IMR-90 (cell line): ENCODE data around the gene SPARC. TPM values are rescaled to one million over a fixed set of nuclear protein-coding genes. Genes with fewer than 3 reads are reported as not detected.

Experiments
- ATAC-seq: fragments of 200-7000 bp; cut with Tn5 transposase; 2 replicates; pipeline ENCODE4 v1.9.1; 2020; ENCODE audit warnings: low read depth, mild to moderate bottlenecking, moderate library complexity
- BruUV-seq: library from RNA; stranded (reverse); fragments of 400-500 nt; replicated peaks from 2 replicates; lab custom pipeline; 2021; lab: Mats Ljungman, UMichigan
- CTCF ChIA-PET: fragments of 300-600 bp; formaldehyde crosslinking; extraction: SDS; loops from one replicate; lab custom pipeline; 2021; ENCODE audit warnings: antibody characterized with exemption; lab: Yijun Ruan, JAX
- POLR2A ChIA-PET: fragments of 300-600 bp; sonication (Branson Sonifier 250); formaldehyde crosslinking; loops from one replicate; lab custom pipeline; 2022; ENCODE audit warnings: antibody characterized with exemption; ENCODE audit not compliant: unreplicated experiment; lab: Charles Lee
- DNase-seq: peaks from one replicate; pipeline ENCODE4 v3.0.0; 2013
- H2AFZ ChIP-seq: replicated peaks from 2 replicates; pipeline ENCODE3; 2013; ENCODE audit warnings: low read length, mild to moderate bottlenecking; ENCODE audit not compliant: poor library complexity
- H2AK5ac ChIP-seq: 2 replicates; pipeline ENCODE4 v1.6.1; 2013; ENCODE audit warnings: low read depth, low read length, inconsistent platforms
- H2AK9ac ChIP-seq: replicated peaks from 2 replicates; pipeline ENCODE3; 2013; ENCODE audit warnings: mild to moderate bottlenecking, low read depth, low read length, moderate library complexity; ENCODE audit not compliant: poor library complexity
- H2BK120ac ChIP-seq: 2 replicates; pipeline ENCODE4 v1.6.1; 2013; ENCODE audit warnings: low read depth, low read length, inconsistent platforms
- H2BK15ac ChIP-seq: 3 replicates; pipeline ENCODE4 v1.6.1; 2013; ENCODE audit warnings: low read depth, low read length, inconsistent platforms
- H2BK20ac ChIP-seq: 2 replicates; pipeline ENCODE4 v1.6.1; 2013; ENCODE audit warnings: low read depth, mild to moderate bottlenecking, inconsistent platforms, low read length, moderate library complexity
- H2BK5ac ChIP-seq: 2 replicates; pipeline ENCODE4 v1.6.1; 2013; ENCODE audit warnings: mild to moderate bottlenecking, low read depth, low read length, inconsistent platforms; ENCODE audit not compliant: poor library complexity, severe bottlenecking
- H3K14ac ChIP-seq: replicated peaks from 2 replicates; pipeline ENCODE4 v1.6.1; 2013; ENCODE audit warnings: low read depth, low read length, inconsistent platforms
- H3K18ac ChIP-seq: 2 replicates; pipeline ENCODE4 v1.6.1; 2013; ENCODE audit warnings: low read depth, low read length, control low read depth
- H3K23ac ChIP-seq: 2 replicates; pipeline ENCODE4 v1.6.1; 2013; ENCODE audit warnings: low read depth, low read length, inconsistent platforms
- H3K27ac ChIP-seq: 2 replicates; pipeline ENCODE4 v1.5.1; 2013; ENCODE audit warnings: mild to moderate bottlenecking, control low read depth, low read length; ENCODE audit not compliant: insufficient read depth
- H3K27me3 ChIP-seq: 2 replicates; pipeline ENCODE4 v1.6.1; 2013; ENCODE audit warnings: low read length; ENCODE audit not compliant: control insufficient read depth, insufficient read depth
- H3K36me3 ChIP-seq: 2 replicates; pipeline ENCODE4 v1.6.1; 2013; ENCODE audit warnings: low read length, mixed read lengths; ENCODE audit not compliant: control insufficient read depth, insufficient read depth
- H3K4ac ChIP-seq: 2 replicates; pipeline ENCODE4 v1.6.1; 2013; ENCODE audit warnings: low read depth, low read length, inconsistent platforms
- H3K4me1 ChIP-seq: 2 replicates; pipeline ENCODE4 v1.6.1; 2013; ENCODE audit warnings: low read length, mixed read lengths; ENCODE audit not compliant: control insufficient read depth, insufficient read depth
- H3K4me2 ChIP-seq: 2 replicates; pipeline ENCODE4 v1.6.1; 2013; ENCODE audit warnings: low read depth, mild to moderate bottlenecking, control low read depth, low read length, moderate library complexity
- H3K4me3 ChIP-seq: 2 replicates; pipeline ENCODE4 v1.5.1; 2013; ENCODE audit warnings: low read depth, mild to moderate bottlenecking, control low read depth, low read length, moderate library complexity; ENCODE audit not compliant: insufficient read depth
- H3K56ac ChIP-seq: 2 replicates; pipeline ENCODE4 v1.6.1; 2013; ENCODE audit warnings: low read length, inconsistent platforms; ENCODE audit not compliant: insufficient read depth; ENCODE audit errors: extremely low read depth
- H3K79me1 ChIP-seq, 2 experiments: 2 replicates each; pipeline ENCODE4 v1.6.1; 2013; ENCODE audit warnings: low read length in 2 of 2, inconsistent platforms in 1 of 2, low read depth in 1 of 2
- H3K9ac ChIP-seq: 2 replicates; pipeline ENCODE4 v1.6.1; 2013; ENCODE audit warnings: low read depth, low read length, control low read depth
- H3K9me1 ChIP-seq: 2 replicates; pipeline ENCODE4 v1.6.1; 2013; ENCODE audit warnings: low read length, inconsistent platforms; ENCODE audit not compliant: insufficient read depth
- H3K9me3 ChIP-seq: 2 replicates; pipeline ENCODE4 v1.6.1; 2013; ENCODE audit warnings: low read length; ENCODE audit not compliant: control insufficient read depth, insufficient read depth
- H4K20me1 ChIP-seq: 2 replicates; pipeline ENCODE4 v1.6.1; 2013; ENCODE audit warnings: low read length, inconsistent platforms; ENCODE audit not compliant: insufficient read depth
- H4K5ac ChIP-seq: 2 replicates; pipeline ENCODE4 v1.6.1; 2013; ENCODE audit warnings: mild to moderate bottlenecking, low read depth, low read length, control low read depth
- H4K8ac ChIP-seq, 2 experiments: 2 replicates each; pipeline ENCODE4 v1.6.1; 2013; ENCODE audit warnings: low read depth in 2 of 2, low read length in 2 of 2, control low read depth in 1 of 2, inconsistent platforms in 1 of 2
- H4K91ac ChIP-seq: 2 replicates; pipeline ENCODE4 v1.6.1; 2013; ENCODE audit warnings: low read depth, low read length, inconsistent platforms; ENCODE audit not compliant: insufficient read depth
- BHLHE40 ChIP-seq: fragments of 150-350 bp; IDR thresholded peaks from 2 replicates; pipeline ENCODE4 v1.6.1; 2016; ENCODE audit warnings: mild to moderate bottlenecking, low read depth, low read length
- CEBPB ChIP-seq: IDR thresholded peaks from 2 replicates; pipeline ENCODE4 v1.6.1; 2012; ENCODE audit warnings: low read depth, low read length, improper control_type of control experiment
- CHD1 ChIP-seq: IDR thresholded peaks from 2 replicates; pipeline ENCODE4 v1.6.1; 2012; ENCODE audit warnings: low read depth, low read length, improper control_type of control experiment
- CTCF ChIP-seq: conservative IDR thresholded peaks from 2 replicates; pipeline ENCODE4 v1.5.1; 2012; ENCODE audit warnings: mild to moderate bottlenecking, low read depth, low read length, improper control_type of control experiment
- ELK1 ChIP-seq: fragments of 150-350 bp; IDR thresholded peaks from 2 replicates; pipeline ENCODE4 v1.6.1; 2016; ENCODE audit warnings: low read depth, mild to moderate bottlenecking, low read length, moderate library complexity, borderline replicate concordance
- FOS ChIP-seq: fragments of 150-350 bp; IDR thresholded peaks from 2 replicates; pipeline ENCODE4 v1.6.1; 2016; ENCODE audit warnings: low read depth, low read length
- MAFK ChIP-seq: IDR thresholded peaks from 2 replicates; pipeline ENCODE4 v1.6.1; 2012; ENCODE audit warnings: low read depth, low read length, improper control_type of control experiment
- MAZ ChIP-seq: IDR thresholded peaks from 2 replicates; pipeline ENCODE4 v1.6.1; 2012; ENCODE audit warnings: low read depth, mild to moderate bottlenecking, low read length, improper control_type of control experiment, moderate library complexity, borderline replicate concordance
- MXI1 ChIP-seq: IDR thresholded peaks from 2 replicates; pipeline ENCODE4 v1.6.1; 2012; ENCODE audit warnings: low read depth, mild to moderate bottlenecking, low read length, moderate library complexity, borderline replicate concordance
- NFE2L2 ChIP-seq: fragments of 150-350 bp; IDR thresholded peaks from 2 replicates; pipeline ENCODE4 v1.6.1; 2016; ENCODE audit warnings: low read depth, mild to moderate bottlenecking, low read length
- POLR2A ChIP-seq: IDR thresholded peaks from 2 replicates; pipeline ENCODE4 v1.6.1; 2012; ENCODE audit warnings: mild to moderate bottlenecking, low read depth, low read length
- RAD21 ChIP-seq: IDR thresholded peaks from 2 replicates; pipeline ENCODE4 v1.6.1; 2012; ENCODE audit warnings: low read length, improper control_type of control experiment
- RCOR1 ChIP-seq: IDR thresholded peaks from 2 replicates; pipeline ENCODE4 v1.6.1; 2012; ENCODE audit warnings: mild to moderate bottlenecking, low read length, improper control_type of control experiment; ENCODE audit not compliant: insufficient replicate concordance
- RFX5 ChIP-seq: IDR thresholded peaks from 2 replicates; pipeline ENCODE4 v1.8.0; 2012; ENCODE audit warnings: low read depth, mild to moderate bottlenecking, low read length, moderate library complexity
- SMC3 ChIP-seq: fragments of 150-350 bp; IDR thresholded peaks from 2 replicates; pipeline ENCODE4 v1.6.1; 2016; ENCODE audit warnings: low read depth, mild to moderate bottlenecking, antibody characterized with exemption, low read length, moderate library complexity
- USF2 ChIP-seq: fragments of 150-350 bp; IDR thresholded peaks from 2 replicates; pipeline ENCODE4 v1.6.1; 2017; ENCODE audit warnings: mild to moderate bottlenecking, antibody characterized with exemption, low read length, low read depth
- WGBS, 2 experiments: methylation state at CpG; one replicate each; pipeline versions ENCODE4 v1.1.5 to v1.1.7; 2013; ENCODE audit warnings: missing lambda C conversion rate in 2 of 2; ENCODE audit not compliant: insufficient read length in 1 of 2; ENCODE audit errors: extremely low coverage in 2 of 2; 5-methylcytosine and 5-hydroxymethylcytosine counted together
- dilution Hi-C: fragments of 300-500 bp; cut with HindIII; formaldehyde crosslinking; loops from one replicate; pipeline ENCODE4 v1.14.3; 2018; ENCODE audit warnings: low sequenced_read_pairs; ENCODE audit not compliant: unreplicated experiment
- in situ Hi-C: fragments of 300-500 bp; cut with MboI; formaldehyde crosslinking; loops from 3 replicates; pipeline ENCODE4 v1.14.3; 2019; ENCODE audit warnings: low sequenced_read_pairs, inconsistent platforms, mixed read lengths
- intact Hi-C: fragments of 100-400 bp; cut with micrococcal nuclease; formaldehyde crosslinking; loops from 2 replicates; pipeline ENCODE4 v1.10.0; 2022
- polyA plus RNA-seq, 3 experiments: library from polyadenylated mRNA; depleted of rRNA; stranded (reverse); fragments of >200 nt; gene quantifications; 2 replicates each; pipeline ENCODE4 v1.2.3, GENCODE V29; 2012; ENCODE audit warnings: low replicate concordance in 1 of 3
- total RNA-seq: library from RNA; depleted of rRNA; stranded (reverse); fragments of >200 nt; gene quantifications from 2 replicates; pipeline ENCODE4 v1.2.3, GENCODE V29; 2012

The SPARC gene
- total and polyA plus RNA-seq, 2 of the 4 experiments (the other 2 are of a cell fraction): 1,186 to 4,692 TPM

- Histone ChIP-seq H3K27me3 (no peaks in the 10 kb centered on the region), H4K5ac (peak overlapping the region; percentile 7), H4K20me1 (peaks cover 100% of the 10 kb centered on the region), H2BK5ac (peak overlapping the region; percentile 89), H3K36me3 (peaks cover 74% of the 10 kb centered on the region), H4K8ac (peak overlapping the region; percentile 9 to 51; a peak in 2 of 4 replicates), H2BK15ac (no peak overlapping the region), H2BK20ac (no peak overlapping the region; the same call in 1 of the 2 replicates), H3K14ac (peak overlapping the region; percentile 54), H2AK9ac (no peak overlapping the region), H3K4me3 (no peak overlapping the region), H3K4me1 (peaks cover 65% of the 10 kb centered on the region), H3K9me1 (peaks cover 48% of the 10 kb centered on the region), H3K18ac (peak overlapping the region; percentile 91), H3K79me1 (peaks cover 30 to 81% of the 10 kb centered on the region in 2 experiments), H4K91ac (peak overlapping the region; percentile 36; the same call in 1 of the 2 replicates), H3K23ac (peak overlapping the region; percentile 75; the same call in 1 of the 2 replicates), H3K27ac (peak overlapping the region; percentile 79; the same call in 1 of the 2 replicates), H2AFZ (no peak overlapping the region), H3K9ac (peak overlapping the region; percentile 41; the same call in 1 of the 2 replicates), H3K9me3 (no peaks in the 10 kb centered on the region), H2AK5ac (peak overlapping the region; percentile 69; the same call in 1 of the 2 replicates), H3K4ac (peak overlapping the region; percentile 34; the same call in 1 of the 2 replicates), H3K56ac (peak overlapping the region; percentile 44; the same call in 1 of the 2 replicates), H2BK120ac (peak overlapping the region; percentile 12; the same call in 1 of the 2 replicates), H3K4me2 (peak overlapping the region; percentile 77)
- dilution Hi-C loops (no loop called here), in situ Hi-C loops (no loop called here), intact Hi-C loops (no loop called here)
- no peak for DNase-seq
- BruUV-seq: no TSS peak
- CTCF ChIA-PET: interaction anchor here (0.6 kb wide), 1 partner anchor 215 kb away, joined by 6 read pairs; no protein-coding TSS in a partner anchor
- POLR2A ChIA-PET: interaction anchor here (1.0 kb wide), 1 partner anchor 11 kb away, joined by 4 read pairs; no protein-coding TSS in a partner anchor
- no peak for ATAC-seq
- WGBS, 2 experiments: no CpG with 5 or more reads among the region's 2 CpGs
- no peak for TF ChIP-seq CEBPB
- no peak for TF ChIP-seq CTCF
- TF ChIP-seq MAFK: no peak
- no peak for TF ChIP-seq POLR2A
- no peak for TF ChIP-seq FOS
- no peak for TF ChIP-seq RCOR1
- no peak for TF ChIP-seq CHD1
- TF ChIP-seq BHLHE40: no peak
- no peak for TF ChIP-seq MXI1
- TF ChIP-seq NFE2L2: no peak
- TF ChIP-seq ELK1: no peak
- TF ChIP-seq SMC3: no peak
- TF ChIP-seq MAZ: no peak
- TF ChIP-seq USF2: no peak
- no peak for TF ChIP-seq RFX5
- TF ChIP-seq RAD21: no peak
These were observed 10.0 kb downstream of the SPARC start for GRCh38 chr5:151676719-151677118.
